GM10266 (cell line): ENCODE data around the gene C22orf23.
A peak's percentile ranks its signal among the peaks of the same experiment; 100 is the strongest.

ENCODE experiments used
- DNase-seq: peaks from one replicate; pipeline ENCODE4 v3.0.0; 2012; ENCODE audit errors: extremely low spot score
- CTCF ChIP-seq: IDR thresholded peaks from 2 replicates; pipeline ENCODE4 v1.5.1; 2012; ENCODE audit warnings: mild to moderate bottlenecking, low read depth; ENCODE audit not compliant: control insufficient read depth, insufficient read depth; ENCODE audit errors: missing control alignments

Gene C22orf23

GRCh38 chr22:37943136-37943824 lies 10.1 kb downstream of the C22orf23 start:
- no peak for TF ChIP-seq CTCF
- no peak for DNase-seq

- no peak for DNase-seq
- no peak for TF ChIP-seq CTCF
Measured at GRCh38 chr22:37942133-37942532, 11.3 kb downstream of the C22orf23 start.

- no peak for TF ChIP-seq CTCF
- DNase-seq: no peak
Measured at GRCh38 chr22:37940698-37941376, 12.6 kb downstream of the C22orf23 start.

- DNase-seq: peak; percentile 90
- peak; percentile 96 for TF ChIP-seq CTCF
Measured at GRCh38 chr22:37933711-37934376, 19.6 kb downstream of the C22orf23 start.

- DNase-seq: no peak
Measured at GRCh38 chr22:37932821-37933578, 20.4 kb downstream of the C22orf23 start.

GRCh38 chr22:37932401-37932800 lies 21.0 kb downstream of the C22orf23 start:
- TF ChIP-seq CTCF: no peak
- no peak for DNase-seq

More at GRCh38 chr22:37932821-37933578, 20.4 kb downstream of the C22orf23 start:
- no peak for TF ChIP-seq CTCF
